NCI-H345 treated with DMSO at 0.1 percent for 48 hours (cell line): ENCODE data around the gene USP32.
A peak's percentile ranks its signal among the peaks of the same experiment; 100 is the strongest.
"Not testable (repeated sequence)": the region's sequence is repeated elsewhere in the genome, so short reads cannot be mapped to it uniquely, and the experiment has no call there.

ENCODE experiments used
- DNase-seq: peaks from one replicate; lab custom pipeline; 2025; ENCODE audit not compliant: unreplicated experiment; lab: John Stamatoyannopoulos, UW

Gene USP32

DNA sequence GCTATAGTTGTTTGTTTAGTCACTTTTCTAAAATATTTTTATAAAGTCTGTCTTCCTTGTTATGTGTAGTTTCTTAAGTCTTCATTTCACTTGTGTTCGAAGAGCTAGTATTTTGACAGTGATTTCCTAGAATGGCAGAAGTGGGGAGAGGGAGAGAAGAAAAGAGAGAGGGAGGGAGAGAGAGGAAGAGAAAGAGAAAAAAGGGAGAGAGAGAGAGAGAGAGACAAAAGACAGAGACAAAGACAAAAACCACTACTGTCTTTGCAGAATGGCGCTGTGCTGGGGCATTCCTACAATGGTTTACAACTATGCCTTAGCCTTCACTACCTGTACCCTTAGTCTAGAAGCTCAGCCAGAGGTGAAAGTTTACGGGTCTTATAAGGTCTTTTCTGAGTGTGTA lies 151.6 kb downstream of the USP32 start:
- DNase-seq, result no peak

DNA sequence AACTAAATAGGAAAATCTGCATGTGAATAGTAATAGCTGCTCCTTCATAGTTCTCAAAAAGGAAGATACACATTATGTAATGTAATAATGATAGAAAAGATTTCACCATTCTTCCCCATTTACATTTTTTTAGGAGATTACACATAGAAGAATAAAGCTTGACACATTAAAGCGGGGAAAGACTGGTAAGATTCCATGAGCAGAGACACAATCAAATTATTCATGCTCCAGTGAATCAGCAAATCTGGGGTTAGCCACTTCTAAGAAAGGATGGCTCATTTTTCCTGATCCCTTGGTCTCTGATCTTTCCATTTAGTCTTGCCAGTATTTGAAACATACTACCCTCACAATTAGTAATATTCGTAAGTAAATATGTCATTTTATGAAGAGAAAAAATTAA lies 160.2 kb downstream of the USP32 start:
- DNase-seq, result no peak

DNA sequence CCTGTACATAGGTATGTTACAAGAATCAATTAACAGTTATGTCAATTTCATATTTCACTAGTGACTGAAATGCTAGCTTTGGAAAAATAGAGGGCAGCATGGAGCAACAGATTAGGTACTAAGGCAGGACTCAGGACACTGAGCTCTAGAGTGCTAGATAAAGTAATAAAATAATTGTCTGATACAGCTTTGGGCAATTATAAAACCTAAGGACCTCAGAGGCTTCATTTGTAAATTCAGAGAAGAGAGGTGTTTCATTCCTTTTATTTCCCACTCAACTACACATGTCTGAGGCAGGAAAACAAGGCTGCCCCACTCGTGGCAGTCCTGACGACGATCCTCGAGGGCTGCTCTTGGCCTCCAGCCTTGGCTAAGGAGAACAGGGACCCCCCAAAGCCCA lies 160.7 kb downstream of the USP32 start:
- DNase-seq, result peak; percentile 4

DNA sequence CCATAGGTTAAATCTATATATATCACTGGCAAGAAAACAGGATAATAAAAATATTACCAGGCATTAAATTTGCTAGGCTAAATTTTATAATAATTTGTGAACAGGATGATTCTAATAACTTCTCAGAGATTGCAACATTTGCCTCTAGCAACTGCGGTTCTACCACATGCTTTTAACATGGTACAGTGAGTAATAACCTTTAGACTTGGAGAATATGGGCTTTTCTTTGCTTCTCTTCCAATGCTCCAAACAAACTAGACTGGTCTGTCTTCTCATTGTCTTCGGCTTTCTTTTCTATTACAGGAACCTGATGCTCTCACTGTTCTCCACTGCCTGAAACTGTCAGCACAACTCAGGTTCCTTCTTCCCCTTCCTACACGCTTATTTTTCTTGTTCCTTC lies 161.6 kb downstream of the USP32 start:
- DNase-seq, result no peak

DNA sequence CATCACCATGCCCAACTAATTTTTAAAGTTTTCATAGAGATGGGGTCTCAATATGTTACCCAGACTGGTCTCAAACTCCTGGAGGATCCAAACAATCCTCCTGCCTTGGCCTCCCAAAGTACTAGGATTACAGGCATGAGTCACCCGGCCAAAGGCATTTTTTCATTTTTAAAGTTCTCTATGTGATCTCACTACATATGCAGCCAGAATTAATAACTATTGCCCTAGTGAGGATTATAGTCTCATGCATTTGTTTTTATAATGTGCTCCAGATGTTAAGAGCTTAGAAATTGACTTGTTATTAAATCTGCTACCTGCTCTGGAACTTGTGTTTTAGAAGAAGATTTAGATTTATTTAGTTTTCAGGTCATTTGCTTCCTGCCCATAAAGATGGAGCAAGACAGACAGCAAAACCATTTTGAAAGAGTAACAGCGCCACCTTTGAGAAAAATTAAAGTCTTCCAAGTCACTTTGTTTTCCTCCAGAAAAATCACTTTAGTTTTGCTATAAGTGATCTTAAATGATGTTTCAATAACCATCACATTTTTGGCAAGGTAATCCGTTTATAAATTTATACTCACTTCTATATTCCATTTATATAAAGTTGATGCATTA lies 162.6 kb downstream of the USP32 start:
- no peak for DNase-seq

DNA sequence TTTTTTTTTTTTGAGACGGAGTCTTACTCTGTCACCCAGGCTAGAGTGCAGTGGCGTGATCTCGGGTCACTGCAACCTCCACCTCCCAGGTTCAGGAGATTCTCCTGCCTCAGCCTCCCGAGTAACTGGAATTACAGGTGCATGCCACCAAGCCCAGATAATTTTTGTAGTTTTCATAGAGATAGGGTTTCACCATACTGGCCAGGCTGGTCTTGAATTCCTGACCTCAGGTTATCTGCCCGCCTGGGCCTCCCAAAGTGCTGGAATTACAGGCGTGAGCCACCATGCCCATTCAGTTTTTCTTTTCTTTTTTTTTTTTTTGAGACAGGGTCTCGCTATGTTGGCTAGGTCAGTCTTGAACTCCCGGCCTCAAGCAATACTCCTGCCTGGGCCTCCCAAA lies 164.7 kb downstream of the USP32 start:
- not testable (repeated sequence) for DNase-seq

DNA sequence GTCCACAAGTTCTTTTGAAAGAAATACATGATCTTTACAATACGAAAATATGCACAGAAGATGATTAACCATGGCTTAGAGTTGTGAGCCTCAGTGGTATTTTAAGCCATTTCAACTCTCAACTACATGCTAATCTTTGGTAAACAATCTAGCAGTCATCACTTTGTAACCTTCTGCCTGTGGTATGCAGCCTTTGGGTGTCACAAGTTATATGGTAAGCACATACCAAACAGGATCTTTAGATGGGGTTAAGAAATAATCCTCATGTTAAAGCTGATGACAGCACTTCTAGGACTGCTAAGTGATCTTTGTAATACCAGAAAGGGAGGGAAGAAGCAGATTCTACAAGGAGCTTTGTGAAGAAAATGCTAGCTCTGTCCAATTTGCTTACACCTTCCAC lies 167.9 kb downstream of the USP32 start:
- no peak for DNase-seq

DNA sequence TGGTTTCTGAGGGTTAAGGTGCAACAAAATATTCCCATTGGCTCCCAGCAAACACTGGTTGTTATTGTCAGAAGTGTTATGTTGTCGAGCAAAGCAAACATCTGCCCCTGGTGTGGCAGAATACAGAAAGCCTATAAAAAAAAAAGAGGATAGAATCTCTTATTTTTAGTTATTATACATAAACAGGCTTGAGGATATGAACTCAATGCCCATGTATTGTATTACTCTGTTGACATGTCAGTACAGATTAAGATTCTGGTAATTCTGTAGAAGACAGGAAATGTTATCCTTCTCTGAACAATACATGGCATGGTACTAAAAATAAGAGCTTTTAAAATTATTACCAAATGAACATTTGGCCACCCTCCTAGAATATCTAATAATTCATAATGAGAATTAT lies 168.5 kb downstream of the USP32 start:
- DNase-seq, result no peak

DNA sequence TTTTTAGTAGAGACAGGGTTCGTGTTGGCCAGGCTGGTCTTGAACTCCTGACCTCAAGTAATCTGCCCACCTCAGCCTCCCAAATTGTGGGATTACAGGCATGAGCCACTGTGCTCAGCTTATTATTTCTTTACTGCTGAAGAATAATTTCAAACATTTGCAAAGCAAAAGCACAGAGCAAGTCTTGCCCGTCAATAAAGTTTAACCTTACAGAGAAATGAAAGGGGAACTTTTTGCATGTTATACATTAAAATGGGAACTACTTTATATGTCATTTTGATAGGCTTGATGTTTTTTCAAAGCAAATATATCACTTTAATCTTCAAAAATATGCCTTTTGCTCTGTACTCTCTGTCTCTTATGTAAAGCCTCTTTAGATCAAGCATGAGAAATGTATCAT lies 173.2 kb downstream of the USP32 start:
- DNase-seq, result not testable (repeated sequence)

DNA sequence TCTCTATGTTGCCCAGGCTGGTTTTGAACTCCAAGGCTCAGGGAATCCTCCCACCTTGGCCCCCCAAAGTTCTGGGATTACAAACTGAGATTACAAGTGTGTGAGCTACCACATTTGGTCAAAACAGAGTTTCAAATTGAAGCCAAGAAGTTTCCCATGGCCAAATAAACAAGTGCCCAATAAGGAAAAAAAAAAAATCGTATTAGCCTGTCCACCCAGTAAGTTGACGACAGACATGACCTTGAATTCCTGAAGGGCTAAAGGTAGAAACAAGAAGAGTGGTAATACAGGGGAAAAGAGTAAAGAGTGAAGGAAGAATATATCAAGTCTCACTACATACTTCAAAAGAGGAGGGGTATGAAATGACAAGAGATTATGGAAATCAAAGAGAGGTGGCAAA lies 176.0 kb downstream of the USP32 start:
- not testable (repeated sequence) for DNase-seq

DNA sequence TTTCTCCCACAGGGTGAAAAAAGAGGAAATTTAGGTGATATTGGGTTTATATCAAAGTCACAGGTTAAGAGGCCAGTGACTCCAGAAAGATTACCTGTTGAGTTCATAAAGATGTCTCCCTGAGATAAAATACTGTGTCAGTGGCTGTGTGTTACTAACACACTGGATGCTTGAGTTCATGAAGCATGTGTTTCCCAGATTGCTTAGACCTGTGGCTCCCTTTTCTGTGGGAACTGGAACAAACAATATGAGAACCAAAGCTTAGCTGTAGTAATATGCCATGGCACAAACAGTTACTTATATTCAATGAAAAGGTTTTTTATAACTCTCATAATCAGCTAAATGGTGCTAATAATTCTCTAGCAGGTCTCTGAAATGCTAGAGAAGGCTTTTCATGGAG lies 180.7 kb downstream of the USP32 start:
- DNase-seq, result not testable (repeated sequence)

DNA sequence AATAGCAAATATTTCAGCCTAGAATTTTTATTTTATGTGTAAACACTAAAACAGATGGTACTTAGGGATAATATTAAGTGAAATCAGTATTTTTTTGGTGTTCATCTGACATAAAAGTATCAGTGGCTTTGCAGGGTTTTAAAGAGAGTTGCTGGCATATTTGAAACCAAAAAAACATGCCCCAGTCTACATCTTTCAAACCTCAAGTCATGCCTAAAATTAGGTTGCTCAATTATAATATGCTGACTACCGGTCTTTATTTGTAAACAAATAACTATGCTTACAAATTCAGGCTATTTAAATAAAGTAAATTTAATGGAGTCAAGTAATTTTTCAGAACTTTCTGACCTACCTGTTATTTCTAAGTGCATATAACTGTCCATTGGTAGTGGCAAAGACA lies 183.6 kb downstream of the USP32 start:
- not testable (repeated sequence) for DNase-seq

DNA sequence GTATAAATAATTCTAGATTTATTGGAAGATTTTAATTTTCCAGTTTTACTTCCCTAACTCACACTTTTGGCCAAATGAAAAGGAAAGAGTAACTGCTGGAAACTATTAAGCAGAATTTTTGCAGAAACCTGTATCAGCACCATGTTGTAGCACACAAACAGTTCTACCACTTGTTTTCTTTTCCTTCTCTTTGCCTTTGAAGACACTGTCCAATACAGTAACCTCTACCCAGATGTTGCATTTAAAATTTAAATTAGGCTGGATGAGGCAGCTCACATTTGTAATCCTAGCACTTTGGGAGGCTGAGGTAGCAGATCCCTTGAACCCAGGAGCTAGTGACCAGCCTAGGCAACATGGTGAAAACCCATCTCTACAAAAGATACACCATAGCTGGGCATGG lies 186.2 kb downstream of the USP32 start:
- not testable (repeated sequence) for DNase-seq

DNA sequence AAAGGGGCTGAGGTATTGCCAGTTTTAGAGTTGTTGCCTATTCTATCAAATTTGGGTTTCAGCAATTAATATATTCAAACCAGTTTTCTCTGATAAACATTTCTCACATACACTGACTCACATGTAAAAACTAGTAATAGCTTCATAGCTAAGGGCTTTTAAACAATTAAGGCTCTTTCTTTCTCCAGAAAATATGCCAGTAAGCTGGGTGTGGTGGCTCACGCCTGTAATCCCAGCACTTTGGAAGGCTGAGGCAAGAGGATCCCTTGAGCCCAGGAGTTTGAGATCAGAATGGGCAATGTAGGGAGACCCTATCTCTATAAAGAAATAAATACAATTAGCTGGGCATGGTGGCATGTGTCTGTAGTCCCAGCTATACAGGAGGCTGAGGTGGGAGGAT lies 193.3 kb downstream of the USP32 start:
- DNase-seq, result not testable (repeated sequence)

DNA sequence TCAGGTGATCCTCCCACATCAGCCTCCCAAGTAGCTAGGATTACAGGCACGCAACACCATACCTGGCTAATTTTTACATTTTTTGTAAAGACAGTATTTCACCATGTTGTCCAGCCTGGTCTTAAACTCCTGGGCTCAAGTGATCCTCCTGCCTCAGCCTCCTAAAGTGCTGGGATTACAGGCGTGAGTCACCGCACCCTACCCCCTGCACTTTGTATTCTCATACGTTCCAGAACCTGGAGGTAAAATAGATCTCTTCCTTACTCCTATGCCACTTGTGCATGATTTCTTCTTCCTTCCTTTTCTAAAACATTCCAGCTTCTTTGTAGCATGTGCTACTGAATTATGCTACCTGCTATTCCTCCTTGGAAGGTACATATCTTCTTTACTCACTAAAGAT lies 197.8 kb downstream of the USP32 start:
- not testable (repeated sequence) for DNase-seq

DNA sequence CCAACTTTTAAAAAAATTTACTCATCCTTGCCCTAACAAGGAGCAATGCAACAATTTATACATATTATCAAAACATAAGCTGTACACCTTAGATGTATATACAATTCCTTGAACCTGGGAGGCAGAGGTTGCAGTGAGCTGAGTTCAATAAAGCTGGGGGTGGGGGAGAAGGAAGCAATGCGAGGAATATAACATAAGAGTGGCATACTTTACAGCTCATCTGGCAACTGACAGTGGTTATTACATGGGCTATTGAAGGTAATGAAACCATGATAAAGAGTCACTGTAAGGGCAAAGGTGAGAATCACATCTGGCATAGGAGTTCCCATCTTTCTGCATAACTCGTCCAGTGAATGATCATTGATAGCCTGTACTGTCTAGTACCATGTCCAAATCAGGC lies 198.5 kb downstream of the USP32 start:
- DNase-seq, result no peak

DNA sequence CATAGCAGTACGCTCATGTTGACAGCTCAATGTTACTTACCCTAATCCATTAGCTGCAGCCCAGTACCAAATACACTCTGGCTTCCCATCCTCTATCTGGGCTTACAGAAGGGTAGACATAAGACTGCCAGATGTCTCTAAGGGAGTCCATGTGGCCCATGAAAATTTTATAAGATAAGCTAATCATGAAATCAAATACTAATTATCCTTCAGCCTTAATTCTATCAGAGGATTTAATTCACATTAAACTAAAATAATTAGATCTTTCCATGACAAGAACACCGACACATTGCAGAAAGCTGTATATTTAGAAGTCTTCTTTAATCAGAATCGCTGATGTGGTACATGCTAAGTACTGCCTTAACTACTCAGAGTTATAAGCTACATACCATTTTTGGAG lies 198.9 kb downstream of the USP32 start:
- DNase-seq, result not testable (repeated sequence)

DNA sequence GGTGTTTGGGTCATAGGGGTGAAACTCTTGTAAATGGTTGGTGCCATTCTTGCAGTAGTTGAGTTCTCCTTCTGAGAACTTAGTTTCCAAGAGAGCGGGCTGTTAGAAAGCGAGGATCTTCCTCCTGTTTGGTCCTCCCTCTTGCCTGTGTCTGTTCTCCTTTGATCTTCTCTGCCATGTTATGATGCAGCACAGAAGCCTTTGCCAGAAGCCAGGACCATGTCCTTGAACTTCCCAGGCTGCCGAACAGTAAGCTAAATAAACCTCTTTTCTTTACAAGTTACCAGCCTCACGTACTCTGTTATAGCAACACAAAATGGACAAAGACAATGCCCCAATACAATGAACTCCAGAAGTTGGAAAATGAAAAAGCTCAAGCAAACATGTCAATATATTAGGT lies 201.9 kb downstream of the USP32 start:
- not testable (repeated sequence) for DNase-seq

DNA sequence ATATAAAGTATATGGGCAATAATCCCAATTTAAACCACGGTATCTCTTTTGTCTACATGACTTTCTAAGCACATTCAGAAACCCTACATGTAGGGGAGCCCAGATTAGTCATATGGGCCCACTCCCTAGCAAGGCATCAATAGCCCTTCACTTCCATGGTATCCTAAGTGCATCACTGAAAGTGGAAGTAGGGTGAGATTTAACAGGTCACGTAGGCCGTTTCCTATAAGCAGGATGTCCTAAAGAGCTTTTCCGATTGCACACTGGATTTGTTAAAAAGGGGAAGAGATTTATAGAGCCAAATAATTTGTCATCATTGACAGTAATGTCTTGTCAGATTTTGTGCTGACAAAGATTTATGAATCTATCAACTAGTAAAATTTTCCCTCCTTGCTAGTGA lies 203.2 kb downstream of the USP32 start:
- no peak for DNase-seq

DNA sequence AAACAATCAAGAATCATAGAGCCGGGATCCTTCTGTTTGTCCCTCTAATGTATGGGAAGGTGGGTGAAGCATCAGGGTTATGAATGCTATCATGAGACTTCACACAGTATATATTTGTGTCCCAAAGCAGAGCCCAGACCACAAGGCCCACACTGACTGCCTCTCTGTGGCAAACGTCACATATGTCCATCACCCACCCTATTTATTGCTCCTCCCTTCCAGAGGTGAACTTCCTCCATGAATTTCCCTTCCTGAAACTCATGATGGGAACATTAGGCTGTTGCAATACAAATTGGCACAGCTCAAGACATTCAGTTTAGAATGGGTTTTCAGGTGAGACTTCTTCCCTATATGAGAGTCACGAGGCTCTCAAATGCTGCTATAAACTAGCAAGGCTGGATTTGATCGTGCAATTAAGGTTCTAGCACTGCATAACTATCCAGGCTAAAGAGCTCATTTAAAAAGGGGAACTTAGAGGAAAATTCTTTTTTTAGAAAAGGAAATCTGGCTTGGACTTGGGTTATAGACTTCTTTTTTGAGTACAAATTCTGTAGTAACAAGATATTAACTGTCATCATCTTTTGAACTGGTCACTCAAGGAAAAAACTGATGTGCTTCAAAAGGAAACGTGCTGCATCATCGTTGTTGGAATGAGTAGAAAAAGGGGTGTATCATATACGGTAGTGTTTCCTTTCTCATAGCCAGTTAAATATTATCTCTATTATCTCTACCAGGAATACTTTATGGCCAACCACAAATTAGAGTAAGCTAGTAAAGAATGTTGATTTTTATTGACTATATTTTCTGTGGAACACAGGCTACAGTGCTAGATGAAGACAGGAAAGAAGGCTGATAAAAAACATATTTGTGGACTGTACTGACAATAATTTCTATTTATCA lies 204.8 kb downstream of the USP32 start:
- DNase-seq, result not testable (repeated sequence)

DNA sequence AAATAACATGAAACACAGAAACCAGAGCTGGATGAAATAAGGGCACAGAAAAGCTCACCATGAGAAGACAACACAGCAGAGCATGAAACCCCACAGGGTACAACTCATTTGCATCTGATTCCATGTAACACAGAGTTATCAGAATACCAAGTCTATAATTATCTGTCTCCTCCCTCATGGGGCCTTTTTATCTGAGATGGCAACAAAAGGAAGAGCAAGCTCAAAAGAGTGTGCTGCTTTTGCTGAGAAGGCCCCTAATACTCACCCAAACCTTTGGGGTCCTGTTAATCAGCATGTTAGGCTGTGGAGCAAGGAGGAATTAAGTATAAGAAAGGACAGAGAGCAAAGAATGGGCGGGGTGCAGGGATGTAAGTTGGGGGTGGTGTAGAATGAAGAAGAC lies 205.6 kb downstream of the USP32 start:
- not testable (repeated sequence) for DNase-seq

DNA sequence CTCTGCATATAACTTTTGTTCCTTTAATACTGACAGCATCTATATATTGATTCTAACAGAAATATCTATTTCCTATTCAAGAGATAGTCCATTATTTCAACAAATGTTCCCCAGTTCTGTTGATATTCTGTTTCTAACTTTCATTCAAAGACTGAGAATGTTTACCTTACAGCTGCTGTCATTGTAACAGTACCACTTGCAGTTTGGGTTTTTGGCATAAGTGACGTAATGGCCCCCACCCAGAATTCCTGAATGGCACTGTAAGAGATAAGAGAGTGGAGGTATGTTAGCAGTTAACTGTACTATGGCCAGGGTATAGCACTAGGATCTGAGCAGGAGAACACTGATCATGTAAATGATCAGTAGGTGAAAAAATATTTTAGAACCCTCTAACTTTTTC lies 211.6 kb downstream of the USP32 start:
- not testable (repeated sequence) for DNase-seq
